Measurements from ENCODE around the gene PDE8A.
"Not testable (repeated sequence)": the region's sequence is repeated elsewhere in the genome, so short reads cannot be mapped to it uniquely, and the experiment has no call there.

PDE8A gene

GRCh38 chr15:84992157-84992944 is 10.7 kb downstream of the PDE8A start:
- DNase-seq, result peak; percentile 83 to 90

GRCh38 chr15:84996055-84996454 is 14.4 kb downstream of the PDE8A start:
- no peak for DNase-seq

- not testable (repeated sequence) for DNase-seq
Measured at GRCh38 chr15:84996714-84997113, 15.1 kb downstream of the PDE8A start.

- DNase-seq, result not testable (repeated sequence)
Measured at GRCh38 chr15:84997214-84997613, 15.6 kb downstream of the PDE8A start.

GRCh38 chr15:85000189-85000864 is 18.7 kb downstream of the PDE8A start:
- no peak for DNase-seq

GRCh38 chr15:85000937-85001336 is 19.3 kb downstream of the PDE8A start:
- DNase-seq, result no peak

GRCh38 chr15:85002517-85002916 is 20.9 kb downstream of the PDE8A start:
- DNase-seq, result peak in 1 of 2 donors; percentile 47

GRCh38 chr15:85003593-85004312 is 22.1 kb downstream of the PDE8A start:
- DNase-seq, result peak; percentile 76

GRCh38 chr15:85004550-85004949 is 22.9 kb downstream of the PDE8A start:
- peak; percentile 38 to 65 for DNase-seq

- DNase-seq, result no peak
Measured at GRCh38 chr15:85005319-85005718, 23.7 kb downstream of the PDE8A start.

- DNase-seq, result peak; percentile 74 to 91
Measured at GRCh38 chr15:85005746-85006145, 24.1 kb downstream of the PDE8A start.

- DNase-seq, result peak in 1 of 2 donors; percentile 10
Measured at GRCh38 chr15:85006201-85006600, 24.5 kb downstream of the PDE8A start.

- DNase-seq, result peak in 1 of 2 donors; percentile 12
Measured at GRCh38 chr15:85006655-85007054, 25.0 kb downstream of the PDE8A start.

- no peak for DNase-seq
Measured at GRCh38 chr15:85007137-85007536, 25.5 kb downstream of the PDE8A start.

- no peak for DNase-seq
Measured at GRCh38 chr15:85007741-85008397, 26.2 kb downstream of the PDE8A start.

- DNase-seq, result peak in 1 of 2 donors; percentile 19
Measured at GRCh38 chr15:85008474-85009260, 27.0 kb downstream of the PDE8A start.

- DNase-seq, result peak in 1 of 2 donors; percentile 12
Measured at GRCh38 chr15:85009435-85009834, 27.8 kb downstream of the PDE8A start.

GRCh38 chr15:85010071-85010385 is 28.4 kb downstream of the PDE8A start:
- no peak for DNase-seq

GRCh38 chr15:85010386-85011159 is 28.9 kb downstream of the PDE8A start:
- DNase-seq, result peak; percentile 64 to 83

GRCh38 chr15:85011160-85011571 is 29.5 kb downstream of the PDE8A start:
- DNase-seq, result no peak

GRCh38 chr15:85011724-85012123 is 30.1 kb downstream of the PDE8A start:
- not testable (repeated sequence) for DNase-seq
